PC-9 (cell line): ENCODE data around the gene KTN1. TPM values are rescaled to one million over a fixed set of nuclear protein-coding genes. Genes with fewer than 3 reads are reported as not detected.

Source experiments
- BruUV-seq: library from RNA; stranded (reverse); fragments of 400-500 nt; replicated peaks from 2 replicates; lab custom pipeline; 2021; lab: Mats Ljungman, UMichigan
- CTCF ChIA-PET: fragments of 300-600 bp; sonication (Branson Sonifier 250); formaldehyde crosslinking; loops from one replicate; lab custom pipeline; 2022; ENCODE audit warnings: antibody characterized with exemption; lab: Charles Lee
- POLR2A ChIA-PET: fragments of 300-600 bp; sonication (Branson Sonifier 250); formaldehyde crosslinking; loops from one replicate; lab custom pipeline; 2022; ENCODE audit warnings: antibody characterized with exemption; ENCODE audit not compliant: unreplicated experiment; lab: Charles Lee
- DNase-seq, 2 experiments: peaks; one replicate each; pipeline versions ENCODE4 v3.0.0 to v3.0.0-alpha.2; 2015 to 2022; ENCODE audit warnings: mixed read lengths in 1 of 2
- H2AFZ ChIP-seq: fragments of 200-600 bp; sonication (generic); 2 replicates; pipeline ENCODE4 v1.8.1; 2017; ENCODE audit warnings: antibody characterized with exemption
- H3F3A ChIP-seq: fragments of 200-600 bp; sonication (generic); 2 replicates; pipeline ENCODE4 v1.8.1; 2017; ENCODE audit warnings: antibody characterized with exemption, mild to moderate bottlenecking, low read depth; ENCODE audit not compliant: insufficient read depth
- H3K27ac ChIP-seq: fragments of 200-600 bp; sonication (generic); 2 replicates; pipeline ENCODE4 v1.6.1; 2016; ENCODE audit warnings: mixed run types
- H3K27me3 ChIP-seq: fragments of 200-600 bp; sonication (generic); 2 replicates; pipeline ENCODE4 v1.6.1; 2016; ENCODE audit warnings: low read depth, mixed run types; ENCODE audit not compliant: insufficient read depth
- H3K36me3 ChIP-seq: fragments of 200-600 bp; sonication (generic); 2 replicates; pipeline ENCODE4 v1.6.1; 2016; ENCODE audit warnings: low read depth, mixed run types
- H3K4me1 ChIP-seq: fragments of 200-600 bp; sonication (generic); replicated peaks from 2 replicates; pipeline ENCODE4 v1.6.1; 2016; ENCODE audit warnings: mixed run types; ENCODE audit not compliant: insufficient read depth
- H3K4me2 ChIP-seq: fragments of 200-600 bp; sonication (generic); 2 replicates; pipeline ENCODE4 v1.6.1; 2017; ENCODE audit warnings: mixed run types
- H3K4me3 ChIP-seq: fragments of 200-600 bp; sonication (generic); 2 replicates; pipeline ENCODE4 v1.6.1; 2016; ENCODE audit warnings: mixed run types
- H3K79me2 ChIP-seq: fragments of 200-600 bp; sonication (generic); 2 replicates; pipeline ENCODE4 v1.6.1; 2017; ENCODE audit warnings: low read depth, mixed run types
- H3K9me2 ChIP-seq: fragments of 200-600 bp; sonication (generic); 2 replicates; pipeline ENCODE4 v1.8.1; 2017; ENCODE audit warnings: mild to moderate bottlenecking; ENCODE audit not compliant: insufficient read depth
- H3K9me3 ChIP-seq: fragments of 200-600 bp; sonication (generic); 2 replicates; pipeline ENCODE4 v1.8.1; 2016; ENCODE audit warnings: low read depth; ENCODE audit not compliant: insufficient read depth
- H4K20me1 ChIP-seq: fragments of 200-600 bp; sonication (generic); 2 replicates; pipeline ENCODE4 v1.8.1; 2017; ENCODE audit not compliant: insufficient read depth
- EZH2 ChIP-seq: fragments of 200-600 bp; sonication (generic); IDR thresholded peaks from 2 replicates; pipeline ENCODE4 v1.8.0; 2017; ENCODE audit warnings: antibody characterized with exemption, low read depth
- intact Hi-C: fragments of 100-400 bp; cut with micrococcal nuclease; formaldehyde crosslinking; loops from one replicate; pipeline ENCODE4 v1.10.0; 2022; ENCODE audit not compliant: unreplicated experiment
- total RNA-seq: library from RNA; stranded (reverse); gene quantifications from 2 replicates; pipeline ENCODE4 v1.2.3, GENCODE V29; 2021
- TF ChIP-seq, protein P1 (sequence below): fragments of 200-600 bp; sonication (generic); conservative IDR thresholded peaks from 2 replicates; pipeline ENCODE4 v1.6.1; 2017; ENCODE audit warnings: mixed run types, antibody characterized with exemption, mild to moderate bottlenecking, moderate library complexity

KTN1 gene
- total RNA-seq, 1 experiment from 2014 or later: 250 TPM

DNA sequence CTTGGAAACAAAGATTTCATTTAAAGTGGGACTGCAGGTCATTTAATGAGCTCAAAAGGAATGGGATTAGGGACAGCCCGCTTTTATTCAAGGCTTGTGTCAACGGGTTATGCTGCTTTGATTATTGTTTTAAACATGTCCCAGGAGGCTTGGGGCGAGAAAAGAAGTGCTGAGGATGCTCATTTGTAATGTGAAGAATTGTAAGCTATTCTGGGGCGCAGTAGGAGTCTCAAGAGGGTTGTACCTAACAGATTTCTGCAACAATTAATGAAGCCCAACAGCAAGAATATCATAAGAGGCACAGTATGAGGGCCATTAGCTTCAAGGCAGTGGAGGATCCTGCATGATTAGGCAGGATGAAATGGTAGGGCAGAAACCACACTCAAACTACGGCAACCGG, 122.5 kb downstream of the KTN1 start:
- Histone ChIP-seq H3K4me2 (no peak overlapping the region), H3K27ac (no peak overlapping the region), H3K4me1 (peaks cover 18% of the 10 kb centered on the region), H3K9me2 (no peaks in the 10 kb centered on the region), H3K36me3 (no peaks in the 10 kb centered on the region), H2AFZ (no peak overlapping the region), H3K27me3 (no peaks in the 10 kb centered on the region), H3F3A (peaks cover 10% of the 10 kb centered on the region), H3K4me3 (no peak overlapping the region), H3K9me3 (no peaks in the 10 kb centered on the region), H4K20me1 (no peaks in the 10 kb centered on the region), H3K79me2 (no peaks in the 10 kb centered on the region)
- no peak for DNase-seq
- BruUV-seq: no TSS peak
- intact Hi-C loops: no loop called here
- POLR2A ChIA-PET: no interaction called here
- TF ChIP-seq EZH2: no peak
- TF ChIP-seq, protein P1, sequence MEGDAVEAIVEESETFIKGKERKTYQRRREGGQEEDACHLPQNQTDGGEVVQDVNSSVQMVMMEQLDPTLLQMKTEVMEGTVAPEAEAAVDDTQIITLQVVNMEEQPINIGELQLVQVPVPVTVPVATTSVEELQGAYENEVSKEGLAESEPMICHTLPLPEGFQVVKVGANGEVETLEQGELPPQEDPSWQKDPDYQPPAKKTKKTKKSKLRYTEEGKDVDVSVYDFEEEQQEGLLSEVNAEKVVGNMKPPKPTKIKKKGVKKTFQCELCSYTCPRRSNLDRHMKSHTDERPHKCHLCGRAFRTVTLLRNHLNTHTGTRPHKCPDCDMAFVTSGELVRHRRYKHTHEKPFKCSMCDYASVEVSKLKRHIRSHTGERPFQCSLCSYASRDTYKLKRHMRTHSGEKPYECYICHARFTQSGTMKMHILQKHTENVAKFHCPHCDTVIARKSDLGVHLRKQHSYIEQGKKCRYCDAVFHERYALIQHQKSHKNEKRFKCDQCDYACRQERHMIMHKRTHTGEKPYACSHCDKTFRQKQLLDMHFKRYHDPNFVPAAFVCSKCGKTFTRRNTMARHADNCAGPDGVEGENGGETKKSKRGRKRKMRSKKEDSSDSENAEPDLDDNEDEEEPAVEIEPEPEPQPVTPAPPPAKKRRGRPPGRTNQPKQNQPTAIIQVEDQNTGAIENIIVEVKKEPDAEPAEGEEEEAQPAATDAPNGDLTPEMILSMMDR: no peak
- CTCF ChIA-PET: no interaction called here

DNA sequence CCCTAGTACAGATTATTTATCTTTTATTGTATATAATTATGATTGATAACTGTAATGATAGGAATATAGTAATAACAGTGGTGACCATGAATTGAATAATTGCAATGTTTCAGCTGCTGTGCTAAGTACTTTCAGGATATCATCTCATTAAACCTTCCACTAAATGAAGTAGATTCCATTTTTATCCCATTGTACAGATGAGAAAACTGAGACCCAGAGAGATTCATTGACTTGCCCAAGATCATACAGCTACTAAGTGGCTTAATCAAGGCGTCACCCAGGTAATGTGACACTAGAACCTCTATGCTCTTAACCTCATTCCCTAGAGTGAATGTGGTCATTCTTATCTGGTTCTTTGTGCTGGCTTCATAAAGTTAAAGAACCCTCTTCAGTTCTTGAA, 124.6 kb downstream of the KTN1 start:
- H2AFZ ChIP-seq: no peak overlapping the region
- 0 out of 2 replicates have a peak, but pooled peaks cover under 1% of the 10 kb centered on the region for H3K4me1 ChIP-seq
- no peaks in the 10 kb centered on the region for H3K36me3 ChIP-seq
- H3K4me3 ChIP-seq: no peak overlapping the region
- H3K4me2 ChIP-seq: no peak overlapping the region
- no peaks in the 10 kb centered on the region for H3K27me3 ChIP-seq
- H3F3A ChIP-seq: peaks cover 3% of the 10 kb centered on the region; the same call in 1 of the 2 replicates
- no peaks in the 10 kb centered on the region for H3K79me2 ChIP-seq
- H3K9me2 ChIP-seq: no peaks in the 10 kb centered on the region
- no peak overlapping the region for H3K27ac ChIP-seq
- H4K20me1 ChIP-seq: no peaks in the 10 kb centered on the region
- H3K9me3 ChIP-seq: no peaks in the 10 kb centered on the region
- ChIA-PET CTCF (no interaction called here), POLR2A (no interaction called here)
- DNase-seq: no peak
- intact Hi-C loops: loop anchor here (5.0 kb wide), 3 partner anchors 98 to 718 kb away; partner anchors contain the start of gene PELI2
- no peak for TF ChIP-seq EZH2
- TF ChIP-seq, protein P1: no peak
- no TSS peak for BruUV-seq

DNA sequence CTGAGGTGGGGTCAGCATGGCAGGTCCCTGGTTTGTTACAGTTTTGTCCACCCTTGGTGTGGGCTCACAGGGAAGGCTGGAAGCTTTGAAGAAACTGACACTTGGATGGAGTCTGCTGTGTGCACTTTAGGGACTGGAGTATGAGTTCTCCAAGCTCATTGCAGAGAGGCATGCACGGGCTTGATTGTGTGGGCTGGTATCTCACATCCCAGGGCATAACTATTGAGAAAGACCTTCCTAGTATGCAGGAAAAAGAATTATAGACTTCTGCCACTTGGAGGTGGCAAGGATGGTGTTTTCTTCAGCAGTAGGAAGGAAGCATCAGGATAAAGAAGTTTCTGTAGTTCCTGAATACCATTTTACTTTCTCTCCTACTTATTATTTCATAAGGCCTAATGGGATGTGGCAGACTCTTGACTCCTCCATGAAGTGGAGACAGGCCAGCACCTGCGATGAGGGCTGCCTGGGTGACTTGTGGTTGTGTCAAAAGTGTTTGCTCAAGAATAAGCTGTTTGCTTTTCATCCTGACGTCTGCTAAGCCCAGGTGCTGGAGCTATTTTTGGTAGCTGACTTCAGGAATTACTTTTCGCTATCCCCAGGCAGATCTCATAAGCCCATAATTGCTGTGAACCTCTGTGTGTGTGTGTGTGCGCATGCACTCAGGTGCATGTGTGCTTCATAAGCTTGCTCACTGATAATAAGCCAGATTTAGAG, 125.8 kb downstream of the KTN1 start:
- ChIA-PET POLR2A (no interaction called here), CTCF (interaction anchor here (0.6 kb wide), 1 partner anchor 408 kb away, joined by 3 read pairs; no protein-coding TSS in a partner anchor)
- no peak for TF ChIP-seq EZH2
- TF ChIP-seq, protein P1: no peak
- Histone ChIP-seq H3K9me2 (no peaks in the 10 kb centered on the region), H3K9me3 (no peaks in the 10 kb centered on the region), H3K4me3 (no peak overlapping the region), H3K27me3 (no peaks in the 10 kb centered on the region), H2AFZ (no peak overlapping the region), H3K4me1 (no peaks in the 10 kb centered on the region), H3K27ac (no peak overlapping the region), H3K36me3 (no peaks in the 10 kb centered on the region), H4K20me1 (no peaks in the 10 kb centered on the region), H3K4me2 (no peak overlapping the region), H3K79me2 (no peaks in the 10 kb centered on the region), H3F3A (no peaks in the 10 kb centered on the region)
- BruUV-seq: no TSS peak
- DNase-seq: peak in 1 of 2 experiments; percentile 63
- intact Hi-C loops: loop anchor here (2.0 to 5.0 kb wide), 4 partner anchors 96 to 769 kb away; partner anchors contain the start of gene PELI2
